Esophagus muscularis mucosa (tissue), 4 donors: Measurements from ENCODE around the gene ENPP3. TPM values are rescaled to one million over a fixed set of nuclear protein-coding genes. Genes with fewer than 3 reads are reported as not detected.

ENCODE experiments used
- DNase-seq: peaks from one replicate; pipeline ENCODE4 v3.0.0-alpha.2; 2017; ENCODE audit errors: extremely low spot score
- H3K27ac ChIP-seq, 4 donors: fragments of 200-600 bp; sonication (generic); replicated peaks in 1 of 4; 1 replicate in 3 of 4; 2 replicates in 1 of 4; pipeline ENCODE4 v1.5.1; 2016 to 2019; ENCODE audit warnings: mild to moderate bottlenecking in 1 of 4
- H3K27me3 ChIP-seq, 4 donors: fragments of 200-600 bp; sonication (generic); one replicate each; pipeline versions ENCODE4 v1.5.1 to v1.6.0; 2016 to 2019
- H3K36me3 ChIP-seq, 4 donors: fragments of 200-600 bp; sonication (generic); one replicate each; pipeline ENCODE4 v1.5.1; 2016 to 2019
- H3K4me1 ChIP-seq, 4 donors: fragments of 200-600 bp; sonication (generic); one replicate each; pipeline ENCODE4 v1.5.1; 2016 to 2019
- H3K4me3 ChIP-seq, 4 donors: fragments of 200-600 bp; sonication (generic); 1 replicate in 2 of 4; 2 replicates in 2 of 4; pipeline ENCODE4 v1.5.1; 2016 to 2019; ENCODE audit warnings: mild to moderate bottlenecking in 4 of 4, moderate library complexity in 1 of 4
- H3K9me3 ChIP-seq, 4 donors: fragments of 200-600 bp; sonication (generic); 1 replicate in 3 of 4; 2 replicates in 1 of 4; pipeline ENCODE4 v1.5.1; 2016 to 2019
- EP300 ChIP-seq: sonication (generic); formaldehyde crosslinking; IDR thresholded peaks from one replicate; pipeline ENCODE4 v1.6.1; 2017; ENCODE audit warnings: antibody characterized with exemption
- POLR2A ChIP-seq: fragments of 450-650 bp; IDR thresholded peaks from one replicate; pipeline ENCODE4 v1.6.1; 2017; ENCODE audit warnings: antibody characterized with exemption, moderate library complexity, mild to moderate bottlenecking, low read depth
- POLR2AphosphoS5 ChIP-seq, 2 donors: sonication (generic); formaldehyde crosslinking; IDR thresholded peaks; one replicate each; pipeline ENCODE4 v1.6.1; 2017; ENCODE audit warnings: antibody characterized with exemption in 2 of 2
- WGBS: methylation state at CpG from one replicate; pipeline ENCODE4 v1.1.5; 2018; 5-methylcytosine and 5-hydroxymethylcytosine counted together
- intact Hi-C: fragments of 100-400 bp; cut with DNase I; formaldehyde crosslinking; loops from one replicate; pipeline ENCODE4 v1.15.1; 2023
- total RNA-seq, 4 donors: library from RNA; depleted of rRNA; stranded (reverse); fragments of >200 nt; gene quantifications; one replicate each; pipeline versions ENCODE4 v1.1.0 to v1.2.1, GENCODE V29; 2016
- TF ChIP-seq, protein P1 (sequence below), 3 experiments: fragments of 200-600 bp in 2 of 3; fragments of 450-650 bp in 1 of 3; sonication (generic) in 2 of 3; IDR thresholded peaks; one replicate each; pipeline ENCODE4 v1.5.1; 2017 to 2019; ENCODE audit warnings: antibody characterized with exemption in 3 of 3, mild to moderate bottlenecking in 2 of 3, moderate library complexity in 1 of 3

The ENPP3 gene
- total RNA-seq, 4 donors from 2014 or later = 0.42 to 0.78 (median 0.59) TPM

GRCh38 chr6:131640576-131640975, 3.5 kb downstream of the ENPP3 start:
- Histone ChIP-seq H3K9me3 (no peaks in the 10 kb centered on the region), H3K27me3 (no peaks in the 10 kb centered on the region), H3K27ac (no peak overlapping the region), H3K36me3 (no peaks in the 10 kb centered on the region), H3K4me3 (no peak overlapping the region), H3K4me1 (no peaks in the 10 kb centered on the region)
- TF ChIP-seq POLR2AphosphoS5 (IDR thresholded peaks at IDR 0.05) (no peak), POLR2A (no peak), EP300 (no peak)
- TF ChIP-seq, protein P1, sequence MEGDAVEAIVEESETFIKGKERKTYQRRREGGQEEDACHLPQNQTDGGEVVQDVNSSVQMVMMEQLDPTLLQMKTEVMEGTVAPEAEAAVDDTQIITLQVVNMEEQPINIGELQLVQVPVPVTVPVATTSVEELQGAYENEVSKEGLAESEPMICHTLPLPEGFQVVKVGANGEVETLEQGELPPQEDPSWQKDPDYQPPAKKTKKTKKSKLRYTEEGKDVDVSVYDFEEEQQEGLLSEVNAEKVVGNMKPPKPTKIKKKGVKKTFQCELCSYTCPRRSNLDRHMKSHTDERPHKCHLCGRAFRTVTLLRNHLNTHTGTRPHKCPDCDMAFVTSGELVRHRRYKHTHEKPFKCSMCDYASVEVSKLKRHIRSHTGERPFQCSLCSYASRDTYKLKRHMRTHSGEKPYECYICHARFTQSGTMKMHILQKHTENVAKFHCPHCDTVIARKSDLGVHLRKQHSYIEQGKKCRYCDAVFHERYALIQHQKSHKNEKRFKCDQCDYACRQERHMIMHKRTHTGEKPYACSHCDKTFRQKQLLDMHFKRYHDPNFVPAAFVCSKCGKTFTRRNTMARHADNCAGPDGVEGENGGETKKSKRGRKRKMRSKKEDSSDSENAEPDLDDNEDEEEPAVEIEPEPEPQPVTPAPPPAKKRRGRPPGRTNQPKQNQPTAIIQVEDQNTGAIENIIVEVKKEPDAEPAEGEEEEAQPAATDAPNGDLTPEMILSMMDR (IDR thresholded peaks at IDR 0.05) = no peak
- 77% methylated on average over 3 of the region's 3 CpGs for WGBS
- intact Hi-C loops = no loop called here
- DNase-seq = no peak

- WGBS = 94% methylated on average over 1 of the region's 1 CpG
- Histone ChIP-seq H3K27me3 (no peaks in the 10 kb centered on the region), H3K27ac (no peak overlapping the region), H3K4me1 (no peaks in the 10 kb centered on the region), H3K9me3 (no peaks in the 10 kb centered on the region), H3K36me3 (no peaks in the 10 kb centered on the region), H3K4me3 (no peak overlapping the region)
- intact Hi-C loops = no loop called here
- DNase-seq = no peak
- TF ChIP-seq, protein P1 (IDR thresholded peaks at IDR 0.05) = no peak
- no peak for TF ChIP-seq POLR2A
- no peak for TF ChIP-seq POLR2AphosphoS5 (IDR thresholded peaks at IDR 0.05)
- TF ChIP-seq EP300 = no peak
Observed at GRCh38 chr6:131641554-131641953, 4.5 kb downstream of the ENPP3 start.

DNA sequence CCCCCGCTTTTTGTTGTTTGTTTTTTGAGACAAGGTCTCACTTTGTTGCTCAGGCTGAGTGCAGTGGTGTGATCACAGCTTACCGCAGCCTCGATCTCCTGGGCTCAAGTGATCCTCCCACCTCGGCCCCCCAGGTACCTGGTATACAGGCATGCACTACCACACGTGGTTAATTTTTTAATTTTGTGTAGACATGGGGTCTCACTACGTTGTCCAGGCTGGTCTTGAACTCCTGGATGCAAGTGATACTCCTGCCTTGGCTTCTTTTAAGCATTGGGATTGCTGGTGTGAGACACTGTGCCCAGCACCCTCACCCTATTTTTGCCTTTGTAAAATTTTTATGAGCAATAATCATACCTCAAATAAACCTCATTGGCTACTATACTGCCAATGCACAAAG, 5.5 kb downstream of the ENPP3 start:
- Histone ChIP-seq H3K9me3 (no peaks in the 10 kb centered on the region), H3K27ac (no peak overlapping the region), H3K4me1 (no peaks in the 10 kb centered on the region), H3K27me3 (no peaks in the 10 kb centered on the region), H3K36me3 (no peaks in the 10 kb centered on the region), H3K4me3 (no peak overlapping the region)
- DNase-seq = no peak
- no peak for TF ChIP-seq POLR2A
- TF ChIP-seq, protein P1 (IDR thresholded peaks at IDR 0.05) = no peak
- no peak for TF ChIP-seq EP300
- no peak for TF ChIP-seq POLR2AphosphoS5 (IDR thresholded peaks at IDR 0.05)
- 91% methylated on average over 6 of the region's 6 CpGs for WGBS
- intact Hi-C loops = no loop called here

DNA sequence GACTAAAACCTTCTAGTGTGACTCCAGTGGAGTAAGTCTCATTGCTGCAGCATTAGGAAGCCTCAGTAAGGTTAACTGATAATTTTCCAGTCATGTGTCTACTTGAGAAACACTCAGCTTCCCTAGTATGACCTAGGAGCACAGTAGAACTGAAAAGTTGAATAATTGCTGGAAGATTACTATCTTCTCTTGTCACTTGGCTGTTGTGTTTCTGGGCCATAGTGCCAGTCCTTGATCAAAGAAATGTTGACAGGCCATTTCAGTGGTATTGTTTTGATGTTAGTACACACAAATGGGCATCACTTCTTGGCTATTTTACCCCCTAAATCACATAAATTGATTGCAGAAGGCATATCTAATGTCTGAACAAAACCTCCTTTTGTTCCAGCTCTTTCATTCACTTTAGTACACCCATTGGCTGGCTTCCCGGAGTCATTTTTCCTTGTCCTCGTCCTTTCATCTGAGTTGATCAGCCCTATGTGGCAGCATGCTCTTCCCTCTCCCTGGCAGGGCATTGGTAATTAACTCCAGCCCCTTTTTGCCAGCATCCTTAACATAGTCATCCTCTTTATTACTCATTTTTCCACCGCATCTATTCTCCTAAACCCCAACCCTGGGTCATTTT, 6.0 kb downstream of the ENPP3 start:
- WGBS = 79% methylated on average over 3 of the region's 3 CpGs
- no peaks in the 10 kb centered on the region for H3K36me3 ChIP-seq
- H3K9me3 ChIP-seq = no peaks in the 10 kb centered on the region
- H3K4me1 ChIP-seq = no peaks in the 10 kb centered on the region
- intact Hi-C loops = no loop called here
- no peak overlapping the region for H3K4me3 ChIP-seq
- H3K27me3 ChIP-seq = no peaks in the 10 kb centered on the region
- no peak for DNase-seq
- TF ChIP-seq POLR2AphosphoS5 (IDR thresholded peaks at IDR 0.05) (no peak), EP300 (no peak), POLR2A (no peak)
- TF ChIP-seq, protein P1 (IDR thresholded peaks at IDR 0.05) = no peak
- no peak overlapping the region for H3K27ac ChIP-seq
